ENCODE data around the gene KIAA1217.
A peak's percentile ranks its signal among the peaks of the same experiment; 100 is the strongest.
"Not testable (repeated sequence)": the region's sequence is repeated elsewhere in the genome, so short reads cannot be mapped to it uniquely, and the experiment has no call there.

Gene KIAA1217

DNA sequence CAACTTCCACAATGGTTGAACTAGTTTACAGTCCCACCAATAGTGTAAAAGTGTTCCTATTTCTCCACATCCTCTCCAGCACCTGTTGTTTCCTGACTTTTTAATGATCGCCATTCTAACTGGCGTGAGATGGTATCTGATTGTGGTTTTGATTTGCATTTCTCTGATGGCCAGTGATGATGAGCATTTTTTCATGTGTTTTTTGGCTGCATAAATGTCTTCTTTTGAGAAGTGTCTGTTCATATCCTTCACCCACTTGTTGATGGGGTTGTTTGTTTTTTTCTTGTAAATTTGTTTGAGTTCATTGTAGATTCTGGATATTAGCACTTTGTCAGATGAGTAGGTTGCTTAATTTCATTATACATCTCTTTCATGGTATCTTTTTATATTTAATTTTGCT lies 237.0 kb downstream of the KIAA1217 start:
- DNase-seq: not testable (repeated sequence)

DNA sequence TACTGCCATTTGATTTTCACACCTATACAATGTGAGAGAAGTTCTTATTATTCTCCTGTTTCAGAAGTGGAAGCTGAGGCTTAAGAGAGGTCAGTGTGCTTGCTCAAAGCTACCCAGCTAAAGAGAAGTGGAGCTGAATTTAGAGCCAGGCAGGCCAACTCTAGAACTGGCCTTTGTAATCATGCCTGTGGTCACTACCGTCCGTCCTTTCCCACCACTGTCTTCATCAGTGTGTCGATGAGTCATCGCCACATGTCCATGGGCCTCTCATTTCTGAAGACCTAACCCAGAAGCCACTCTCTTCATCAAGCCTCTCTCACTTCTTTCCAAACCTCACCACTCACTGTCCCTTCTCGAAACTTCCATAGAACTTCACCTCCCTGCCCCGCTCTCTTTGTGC lies 237.8 kb downstream of the KIAA1217 start:
- DNase-seq: no peak

DNA sequence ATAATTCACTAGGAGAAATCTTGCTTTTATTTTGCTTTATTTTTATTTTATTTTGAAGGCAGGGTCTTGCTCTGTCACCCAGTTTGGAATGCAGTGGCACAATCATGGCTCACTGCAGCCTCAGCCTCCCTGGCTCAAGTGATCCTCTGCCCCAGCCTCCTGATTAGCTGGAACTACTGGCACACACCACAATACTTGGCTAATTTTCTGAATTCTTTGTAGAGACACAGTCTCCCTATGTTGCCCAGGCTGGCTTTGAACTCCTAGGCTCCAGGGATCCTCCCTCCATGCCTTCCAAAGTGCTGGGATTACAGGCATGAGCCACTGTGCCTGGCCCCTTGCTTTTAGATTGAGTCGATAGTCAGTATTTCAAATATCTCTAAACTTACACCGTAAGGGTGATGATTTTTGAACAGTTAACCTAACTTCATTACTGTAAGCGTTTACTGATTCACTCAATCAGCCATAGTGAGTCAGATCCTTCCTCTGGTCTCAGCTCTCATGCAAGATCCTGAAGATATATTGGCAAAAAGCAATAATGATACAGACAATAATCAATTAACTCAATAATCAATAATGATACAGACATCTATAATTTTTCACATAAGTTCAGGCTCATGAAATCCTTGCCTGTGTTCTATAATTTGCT lies 239.5 kb downstream of the KIAA1217 start:
- no peak for DNase-seq

DNA sequence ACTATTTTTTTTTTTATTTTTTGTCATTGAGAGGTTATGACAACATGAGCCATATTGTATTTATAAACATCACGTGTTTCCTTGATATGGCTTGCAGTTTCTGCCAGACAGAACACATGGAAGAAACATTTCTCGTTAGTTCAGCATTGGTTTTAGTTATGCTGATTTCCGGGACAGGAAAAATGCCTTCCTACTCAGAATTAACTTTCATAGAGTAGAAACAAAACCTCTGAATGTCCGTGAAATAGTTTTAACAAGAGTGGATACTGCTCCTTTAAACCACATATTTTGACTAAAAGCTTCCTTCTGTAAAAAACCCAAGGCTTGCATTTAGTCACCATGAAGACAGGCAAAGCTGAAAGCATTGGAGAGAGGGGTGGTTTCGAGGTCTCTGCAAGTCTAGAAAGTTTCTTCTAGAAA lies 240.4 kb downstream of the KIAA1217 start:
- DNase-seq: no peak

DNA sequence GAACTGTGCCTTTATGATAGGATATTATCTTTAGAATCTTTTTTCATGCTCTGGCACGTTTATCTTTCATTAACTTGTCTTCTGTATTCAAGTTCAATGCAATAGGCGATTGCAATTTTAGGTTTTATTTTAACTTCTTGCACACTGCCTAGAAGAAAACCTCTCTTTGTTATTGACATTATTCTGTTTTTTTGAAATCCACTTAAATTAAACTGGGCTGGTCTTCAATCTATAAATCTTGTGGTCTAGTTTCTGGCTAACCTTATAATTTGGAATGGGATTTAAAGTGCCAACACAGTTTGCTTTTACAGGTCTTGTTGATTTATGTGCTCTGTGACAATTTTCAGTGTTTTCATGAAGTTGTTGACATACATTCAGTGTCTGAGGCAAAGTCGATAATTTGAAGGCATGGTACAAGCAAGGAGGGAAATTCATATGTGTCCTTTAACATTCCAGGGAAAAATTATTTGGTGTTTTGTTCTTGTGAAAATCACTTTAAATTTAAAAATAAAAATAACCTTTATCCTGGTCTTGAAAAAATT lies 240.9 kb downstream of the KIAA1217 start:
- no peak for DNase-seq

DNA sequence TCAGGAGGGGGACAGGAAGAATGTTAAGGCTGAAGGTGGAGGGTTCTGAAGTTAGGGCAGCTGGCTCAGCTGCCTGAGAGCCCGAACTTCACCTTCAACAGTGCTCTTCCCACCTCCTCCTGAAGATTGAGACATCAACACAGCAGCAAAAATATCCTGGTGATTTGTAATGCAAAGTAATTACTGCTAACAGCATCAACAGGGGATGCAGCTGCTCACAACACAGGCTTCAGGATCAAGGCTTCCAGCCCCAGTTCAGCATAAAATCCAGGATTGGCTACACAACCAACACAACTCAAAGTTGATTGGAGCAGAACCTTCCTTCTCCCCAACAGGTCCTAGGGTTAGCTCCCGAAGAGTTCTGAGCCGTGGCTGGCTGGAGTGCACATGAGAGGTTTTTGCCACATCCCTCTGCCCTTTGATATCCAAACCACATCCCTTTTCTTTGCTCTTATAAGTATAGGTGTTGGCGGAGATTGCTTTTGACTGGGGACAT lies 242.4 kb downstream of the KIAA1217 start:
- DNase-seq: no peak

DNA sequence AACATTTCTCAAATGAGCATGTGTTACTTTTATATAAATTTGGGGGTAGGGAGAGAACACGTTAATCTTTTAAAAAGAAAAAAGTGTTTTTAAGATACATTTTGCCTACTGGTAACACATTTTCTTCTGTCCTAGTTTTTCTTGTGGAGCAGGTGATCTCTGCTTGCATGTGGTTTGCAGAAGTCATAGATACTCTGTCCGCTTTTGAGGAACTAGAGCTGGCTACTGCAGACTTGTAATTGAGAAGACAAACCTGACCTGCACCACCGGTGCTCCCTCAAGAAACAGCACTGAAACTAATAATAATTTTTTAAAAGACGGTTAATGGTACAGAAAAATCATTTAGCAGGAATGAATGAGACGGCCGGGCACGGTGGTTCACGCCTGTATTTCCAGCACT lies 243.1 kb downstream of the KIAA1217 start:
- no peak for DNase-seq

DNA sequence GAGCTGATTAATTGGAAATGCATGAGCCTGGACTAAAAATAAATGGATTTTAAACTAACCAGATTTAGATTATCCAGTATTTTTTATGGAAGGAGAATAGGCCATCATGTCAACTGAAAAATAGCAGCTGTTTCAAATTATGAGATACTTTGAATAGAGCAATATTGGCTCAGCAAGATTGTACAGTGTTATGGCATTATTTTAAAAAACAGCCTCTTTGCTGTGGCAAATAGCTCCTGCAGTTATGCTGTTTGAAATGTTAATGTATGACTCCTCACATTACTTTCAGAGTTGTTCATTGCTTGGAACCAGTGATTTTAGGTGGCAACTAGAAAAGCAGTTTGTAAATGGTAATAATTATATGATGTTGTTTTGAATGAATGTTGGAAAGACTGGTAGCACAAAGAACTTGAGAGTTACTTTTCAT lies 244.5 kb downstream of the KIAA1217 start:
- no peak for DNase-seq

DNA sequence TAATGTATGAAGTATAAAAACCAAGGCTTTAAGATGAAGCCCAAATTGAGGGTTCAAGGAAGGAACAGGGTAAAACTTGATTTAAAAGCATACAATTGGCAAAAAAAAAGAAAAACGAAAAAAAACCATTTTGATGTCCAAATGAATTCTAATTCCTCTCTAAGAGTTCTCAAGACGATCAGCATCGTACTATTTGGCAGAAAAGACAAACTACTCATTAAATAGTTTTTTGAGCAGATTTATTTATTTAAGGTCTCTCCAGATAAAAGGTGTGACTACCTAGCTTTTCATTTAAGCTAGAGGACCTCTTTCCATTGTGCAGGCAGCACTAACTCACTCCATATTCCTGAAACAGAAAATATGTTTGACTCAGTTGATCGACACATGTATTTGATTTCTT lies 245.0 kb downstream of the KIAA1217 start:
- no peak for DNase-seq

DNA sequence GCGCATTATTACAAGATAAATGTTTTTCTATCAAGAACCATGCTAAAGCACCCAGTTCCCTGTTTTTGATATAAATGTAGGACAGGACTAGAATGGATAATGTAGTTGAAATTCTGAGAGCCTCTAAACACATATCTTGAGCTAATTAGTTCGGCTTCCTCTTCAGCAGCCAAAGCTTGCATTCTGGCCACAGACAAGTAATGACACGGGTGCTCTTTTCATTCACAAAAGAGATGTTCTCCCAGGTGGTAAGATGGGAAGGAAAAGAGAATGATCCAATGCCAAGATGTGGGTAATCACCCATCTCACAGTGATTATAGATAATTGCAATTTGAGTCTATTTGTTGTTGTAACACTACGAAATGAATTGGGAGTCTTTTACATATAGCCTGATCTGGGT lies 246.5 kb downstream of the KIAA1217 start:
- DNase-seq: no peak

DNA sequence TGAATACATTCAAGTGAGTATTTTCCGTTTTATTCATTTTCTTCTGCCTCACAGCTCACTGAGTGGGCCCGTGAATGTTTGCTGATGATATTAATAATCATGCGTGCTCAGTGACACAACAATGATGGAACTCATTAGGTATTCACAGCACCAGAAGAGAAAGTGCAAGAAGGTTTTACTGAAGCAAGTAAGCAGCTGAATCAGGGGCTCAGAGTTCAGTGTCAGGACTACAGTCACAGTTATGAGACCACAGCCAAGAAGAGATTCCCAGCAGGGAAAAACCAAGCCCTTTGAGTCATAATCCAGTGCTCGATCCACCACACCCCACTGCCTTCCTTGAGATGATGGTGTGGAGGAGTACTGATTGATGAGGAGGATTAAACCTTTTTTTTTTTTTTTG lies 247.4 kb downstream of the KIAA1217 start:
- DNase-seq: no peak

DNA sequence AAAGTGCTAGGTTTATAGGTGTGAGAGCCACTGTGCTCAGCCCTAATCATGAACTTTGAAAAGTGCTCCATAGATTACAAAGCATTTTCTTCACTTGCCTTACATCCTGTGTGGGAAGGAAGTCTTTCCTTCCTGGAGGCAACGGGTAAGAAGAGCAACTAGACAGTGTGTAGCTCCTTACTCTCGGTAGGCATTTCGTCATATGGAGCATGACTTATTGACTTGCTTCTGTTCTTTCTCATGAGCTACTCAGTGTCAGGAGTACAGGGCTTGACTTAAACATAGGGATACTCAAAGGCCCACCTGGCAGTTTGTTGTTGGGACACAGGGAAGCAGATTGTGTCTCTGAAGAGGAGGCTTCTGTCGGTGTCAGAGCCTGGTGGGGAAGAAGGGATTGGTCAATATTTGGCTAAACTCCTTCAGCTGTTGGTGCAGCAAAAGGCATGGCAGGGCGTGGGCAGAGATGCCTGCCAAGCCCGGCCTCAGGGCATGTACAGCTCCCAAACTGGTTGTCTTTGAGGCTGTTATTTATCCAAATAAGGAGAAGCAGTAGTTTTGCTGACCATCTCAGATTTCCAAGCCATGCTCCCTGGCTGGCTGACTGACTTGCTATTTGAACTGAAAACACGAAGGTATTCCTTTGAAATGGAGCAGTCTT lies 248.9 kb downstream of the KIAA1217 start:
- no peak for DNase-seq

DNA sequence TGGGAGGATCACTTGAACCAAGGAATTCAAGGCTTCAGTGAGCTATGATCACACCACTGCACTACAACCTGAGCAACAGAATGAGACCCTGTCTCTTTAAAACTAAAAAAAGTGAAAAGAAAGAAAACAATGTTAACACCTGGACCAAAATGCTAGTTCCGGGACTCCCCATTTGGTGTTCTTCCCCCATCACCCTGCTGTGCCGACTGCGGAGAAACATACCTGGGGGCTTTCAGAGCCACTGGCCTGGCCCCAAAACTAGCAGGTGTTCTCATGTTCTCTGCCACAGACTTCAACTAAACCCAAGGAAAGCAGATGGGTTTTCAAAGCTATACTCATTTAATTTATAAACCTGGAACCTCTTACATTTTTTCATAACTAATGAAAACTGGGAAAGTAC lies 250.9 kb downstream of the KIAA1217 start:
- DNase-seq: no peak

DNA sequence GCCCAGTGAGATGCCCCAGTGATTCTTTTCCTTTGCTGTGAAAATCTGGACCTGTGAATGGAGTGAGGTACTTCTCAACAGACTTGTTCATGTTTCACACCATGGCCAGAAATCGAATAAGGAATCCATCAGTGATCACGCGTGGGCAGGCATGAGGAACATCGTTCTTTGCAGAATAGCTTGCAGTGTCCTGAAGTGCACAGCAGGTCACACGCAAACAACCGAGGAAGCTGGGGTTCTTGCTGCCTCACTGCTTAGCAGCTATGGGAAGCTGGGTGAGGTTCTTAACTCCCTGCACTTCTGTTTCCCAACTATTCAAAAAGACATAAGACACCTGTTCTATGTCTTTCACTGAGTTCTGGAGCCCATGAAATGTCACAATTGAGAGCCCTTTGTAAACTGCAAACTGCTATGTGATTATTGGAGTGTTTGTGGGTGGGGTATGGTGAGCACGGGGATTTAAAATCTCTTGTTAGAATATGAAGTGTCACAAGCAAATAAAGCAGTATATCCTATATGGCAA lies 253.4 kb downstream of the KIAA1217 start:
- no peak for DNase-seq

DNA sequence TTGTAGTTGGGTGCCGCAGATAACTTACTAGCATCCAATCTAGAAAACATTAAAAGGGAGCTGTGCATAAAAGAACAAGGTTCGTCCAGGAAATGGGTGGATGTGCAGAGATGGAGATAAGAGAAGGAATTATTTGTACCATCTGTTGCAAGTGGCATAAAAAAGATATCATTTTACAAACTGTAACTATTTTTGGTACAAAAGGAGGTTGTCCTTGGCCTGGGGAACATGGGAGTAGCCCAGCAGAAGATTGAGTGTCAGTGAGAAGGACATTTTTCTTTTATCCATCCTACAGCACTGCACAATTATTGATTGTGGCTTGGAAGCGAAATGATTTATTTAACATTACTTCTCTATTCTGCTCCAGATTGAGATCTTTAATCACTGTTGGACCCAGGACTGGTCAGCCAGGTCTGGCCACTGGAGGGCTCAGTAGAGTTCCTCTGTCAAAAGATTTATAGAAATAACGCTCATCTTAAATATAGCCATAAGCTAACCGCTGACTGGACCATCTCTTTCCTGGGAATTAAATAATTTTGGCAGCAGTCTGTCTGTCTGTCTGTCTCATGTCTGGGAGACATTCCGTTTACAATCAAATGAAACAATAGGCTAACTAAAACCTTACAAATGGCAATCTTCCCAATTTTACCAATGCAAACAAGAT lies 254.1 kb downstream of the KIAA1217 start:
- no peak for DNase-seq

DNA sequence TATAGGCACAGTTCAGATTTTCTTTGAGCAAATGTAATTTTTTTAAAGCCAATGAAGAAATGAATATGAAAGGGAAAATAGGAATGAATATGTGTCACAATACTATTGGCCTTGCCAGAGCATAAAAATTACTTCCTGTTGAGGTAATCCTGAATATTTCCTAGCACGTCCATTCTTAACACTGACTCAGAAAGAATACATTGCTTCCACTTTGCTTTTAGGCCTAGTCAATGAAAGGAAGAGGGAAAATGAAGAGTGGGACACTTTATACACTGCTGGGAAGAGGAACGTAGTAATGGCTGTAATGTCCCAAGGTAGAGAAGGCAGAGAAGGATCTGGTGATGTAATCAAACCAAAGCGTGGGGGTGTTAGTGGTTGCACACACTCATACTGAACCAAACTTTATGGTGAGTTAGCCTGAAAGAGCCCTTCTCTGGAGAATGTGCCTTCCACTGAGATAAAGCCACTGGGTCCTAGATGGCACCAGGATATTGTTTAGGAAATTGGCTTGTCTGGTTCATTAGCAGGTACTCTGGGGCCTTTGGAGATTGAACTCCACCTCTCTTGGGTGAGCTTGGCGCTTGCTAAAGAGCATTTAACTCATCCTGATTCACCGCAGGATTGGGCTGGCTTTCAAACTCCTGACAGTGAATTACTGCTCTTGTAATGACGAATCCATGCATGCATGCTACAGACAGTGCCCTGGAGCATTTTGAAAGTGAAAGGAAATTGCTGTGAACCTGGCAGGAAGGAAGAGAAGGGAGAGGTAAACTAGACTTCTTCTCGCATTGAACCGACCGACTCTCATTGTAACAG lies 254.9 kb downstream of the KIAA1217 start:
- peak; percentile 1 for DNase-seq

DNA sequence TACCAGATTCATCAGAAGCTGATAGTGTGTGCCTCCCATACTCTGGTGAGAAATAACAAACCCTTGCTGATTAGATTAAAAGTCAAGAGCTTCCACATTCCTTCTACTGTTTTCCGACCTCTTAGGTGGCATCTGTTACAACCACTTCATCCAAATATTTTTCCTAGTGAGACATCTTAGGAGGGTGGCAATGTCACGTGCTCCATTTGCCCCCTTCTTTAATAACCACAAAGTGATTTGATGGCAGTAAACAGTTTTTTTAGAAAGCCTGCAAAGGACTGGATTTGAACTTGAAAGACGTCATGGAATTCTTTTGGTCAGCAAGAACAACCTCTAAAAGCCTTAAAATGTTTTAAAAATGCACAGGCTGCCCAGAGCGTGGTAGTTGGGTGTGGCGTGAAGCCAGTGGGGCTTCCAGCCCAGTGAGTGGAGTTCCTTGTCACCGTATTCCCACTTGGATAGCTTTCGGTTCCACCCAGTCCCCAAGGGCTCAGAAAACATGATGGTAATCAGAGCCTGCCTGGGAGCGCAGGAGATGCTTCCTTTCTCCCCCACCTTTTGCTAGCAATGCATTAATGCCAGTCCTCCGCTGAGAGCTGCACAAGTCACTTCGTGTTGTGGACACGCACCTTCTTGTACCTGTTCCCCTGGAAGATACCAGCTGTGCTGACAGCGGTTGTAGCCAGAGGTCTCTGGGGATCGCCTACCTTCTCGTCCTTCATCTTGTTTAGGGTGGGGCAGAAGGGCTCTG lies 256.4 kb downstream of the KIAA1217 start:
- DNase-seq: no peak

DNA sequence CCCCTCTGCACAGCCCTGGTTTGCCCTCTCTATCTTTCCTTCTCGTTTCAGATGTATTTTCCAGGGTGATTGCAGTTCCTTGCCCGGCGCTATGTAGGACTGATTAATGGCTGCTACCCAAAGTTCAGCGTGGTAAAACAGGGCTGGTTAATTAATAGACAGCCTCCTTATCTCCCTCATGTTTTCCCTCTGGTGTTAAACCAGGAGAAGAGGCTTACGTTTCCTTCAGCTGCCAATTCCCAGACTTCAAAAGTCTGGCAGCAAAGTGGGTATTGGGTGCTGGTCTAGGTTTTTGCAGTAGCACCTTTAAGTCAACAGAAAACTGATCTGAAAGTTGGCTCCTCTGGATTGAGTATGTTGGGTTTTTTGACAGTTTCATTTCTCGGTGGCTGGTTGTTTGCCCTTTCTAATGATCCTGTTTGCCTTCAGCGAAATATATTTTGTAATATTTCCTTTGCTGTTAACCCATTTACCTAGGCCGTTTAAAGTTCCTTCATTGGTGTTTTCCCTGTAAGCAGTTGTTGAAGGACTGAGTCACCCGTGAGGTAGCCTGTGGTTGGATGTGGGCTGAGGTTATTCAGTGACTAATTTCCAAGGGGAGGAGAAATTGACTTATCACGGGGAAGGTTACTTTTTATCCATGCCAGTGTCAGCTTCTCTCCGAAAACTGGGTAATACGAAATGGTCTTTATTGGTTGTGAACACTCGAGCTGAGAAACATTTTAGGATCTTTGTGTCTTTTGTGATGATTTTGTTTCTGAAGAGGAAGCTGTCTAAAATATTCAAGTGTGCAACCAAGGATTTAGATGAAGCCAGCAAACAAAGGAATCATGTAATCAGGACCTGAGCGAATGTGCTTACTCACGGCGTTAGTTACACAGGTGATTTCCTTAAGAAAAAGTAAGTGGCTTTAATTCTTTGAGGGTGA lies 257.2 kb downstream of the KIAA1217 start:
- no peak for DNase-seq

DNA sequence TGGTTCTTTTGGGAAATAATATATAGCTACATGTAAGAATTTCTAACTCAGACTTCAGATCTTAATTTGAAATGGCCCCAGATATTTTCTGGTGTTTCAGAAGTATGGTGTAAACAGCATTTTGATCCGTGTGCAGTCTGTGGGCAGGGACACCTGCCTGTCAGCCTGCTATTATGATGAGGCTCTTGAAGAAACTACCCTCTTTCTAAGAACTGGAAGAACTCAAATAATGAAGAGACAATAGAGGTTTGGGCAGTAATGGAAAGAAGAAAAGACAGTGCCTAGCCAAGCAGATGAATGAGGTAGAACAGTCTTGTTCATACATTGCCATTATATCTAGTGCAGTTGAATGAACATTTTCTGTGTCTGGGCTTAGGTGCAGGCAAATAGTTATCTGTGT lies 258.2 kb downstream of the KIAA1217 start:
- DNase-seq: no peak

DNA sequence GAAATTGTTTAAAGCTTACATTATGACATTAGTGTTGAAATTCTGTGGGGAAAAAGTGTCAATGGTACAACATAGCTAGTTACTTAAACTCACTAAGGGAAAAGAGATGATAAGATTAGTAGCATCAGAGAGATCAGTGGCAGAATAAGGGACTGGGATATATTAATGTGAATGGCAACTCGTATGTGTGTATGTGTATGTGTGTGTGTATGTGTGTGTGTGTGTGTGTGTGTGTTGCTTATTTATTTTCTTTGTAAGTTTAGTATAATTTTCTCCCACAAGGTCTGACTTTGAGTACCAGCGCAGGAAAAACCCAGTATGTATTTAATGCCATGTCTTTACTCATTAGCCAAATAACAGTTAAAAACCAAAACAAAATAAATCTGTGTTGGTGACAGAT lies 258.7 kb downstream of the KIAA1217 start:
- no peak for DNase-seq

DNA sequence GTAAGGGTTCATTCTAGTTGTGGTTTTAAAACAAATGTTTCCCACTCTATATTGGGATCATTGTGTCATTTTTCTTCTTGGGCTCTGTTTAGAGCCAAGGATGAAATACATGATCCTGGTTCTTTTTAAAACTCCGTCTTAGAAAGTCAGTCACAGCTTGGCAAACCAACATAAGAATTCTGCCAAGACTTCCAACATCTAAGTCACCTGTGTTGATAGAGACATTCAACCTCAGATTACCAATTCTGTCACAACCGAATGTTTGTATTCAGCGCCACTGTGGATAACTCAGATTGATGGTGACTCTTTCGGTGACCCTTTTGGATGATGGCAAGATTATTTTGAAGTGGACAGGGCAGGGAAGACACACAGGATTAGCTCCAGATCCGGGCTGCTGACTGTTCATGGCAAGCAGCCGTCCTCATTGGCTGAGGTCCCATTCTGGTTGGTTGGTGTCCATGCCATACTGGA lies 259.4 kb downstream of the KIAA1217 start:
- no peak for DNase-seq

Data from NCI-H69 (cell line).